ENCODE measurements around the gene SPRTN. TPM values are rescaled to one million over a fixed set of nuclear protein-coding genes. Genes with fewer than 3 reads are reported as not detected.

SPRTN gene
- total RNA-seq, 1 experiment from 2014 or later: 30.4 TPM

- intact Hi-C loops (cut with micrococcal nuclease): loop anchor here (1.0 kb wide), 4 partner anchors 192 to 246 kb away; no protein-coding TSS in a partner anchor
- Mint-ChIP-seq H3K4me1 (ENCODE audit: insufficient read depth, unreplicated experiment) (peaks cover 17% of the 10 kb centered on the region), H3K27me3 (ENCODE audit: insufficient read depth, unreplicated experiment) (no peaks in the 10 kb centered on the region), H3K27ac (ENCODE audit: low read depth, unreplicated experiment) (no peak overlapping the region), H3K9me3 (ENCODE audit: unreplicated experiment) (no peaks in the 10 kb centered on the region), H3K4me3 (ENCODE audit: unreplicated experiment) (no peak overlapping the region), H3K36me3 (ENCODE audit: insufficient read depth, unreplicated experiment) (peaks cover 56% of the 10 kb centered on the region)
- CTCF ChIA-PET: interaction anchor here (0.6 to 4.3 kb wide), 63 partner anchors 8 to 1245 kb away, joined by 3 to 46 read pairs (median 4); partner anchors contain the start of genes EXOC8 and SPRTN
- TF ChIP-seq CTCF (IDR thresholded peaks at IDR 0.05; ENCODE audit: unreplicated experiment): peak; percentile 96
- POLR2A ChIA-PET: interaction anchor here (0.6 to 7.5 kb wide), 20 partner anchors 9 to 252 kb away, joined by 3 to 169 read pairs (median 6); partner anchors contain the start of genes EGLN1, EXOC8, SPRTN and TSNAX
- DNase-seq (ENCODE audit: unreplicated experiment): peak; percentile 88
- BruUV-seq (replicated peaks): no TSS peak
Measured at GRCh38 chr1:231357831-231358354, 19.8 kb downstream of the SPRTN start.

GRCh38 chr1:231359113-231359512, 21.0 kb downstream of the SPRTN start:
- H3K36me3 Mint-ChIP-seq (ENCODE audit: insufficient read depth, unreplicated experiment): peaks cover 62% of the 10 kb centered on the region
- intact Hi-C loops (cut with micrococcal nuclease): loop anchor here (1.0 kb wide), 2 partner anchors 63 to 169 kb away; partner anchors contain the start of genes EGLN1 and TSNAX
- no peaks in the 10 kb centered on the region for H3K27me3 Mint-ChIP-seq (ENCODE audit: insufficient read depth, unreplicated experiment)
- no peaks in the 10 kb centered on the region for H3K9me3 Mint-ChIP-seq (ENCODE audit: unreplicated experiment)
- H3K4me3 Mint-ChIP-seq (ENCODE audit: unreplicated experiment): no peak overlapping the region
- ChIA-PET POLR2A (interaction anchor here (0.6 to 7.5 kb wide), 33 partner anchors 9 to 243 kb away, joined by 3 to 169 read pairs (median 5); partner anchors contain the start of genes EGLN1, EXOC8 and SPRTN), CTCF (interaction anchor here (0.6 to 3.1 kb wide), 20 partner anchors 10 to 552 kb away, joined by 3 to 27 read pairs (median 5); partner anchors contain the start of genes EXOC8 and SPRTN)
- peak overlapping the region; percentile 50 for H3K27ac Mint-ChIP-seq (ENCODE audit: low read depth, unreplicated experiment)
- no peak for TF ChIP-seq CTCF (IDR thresholded peaks at IDR 0.05; ENCODE audit: unreplicated experiment)
- no TSS peak for BruUV-seq (replicated peaks)
- DNase-seq (ENCODE audit: unreplicated experiment): peak; percentile 99
- peaks cover 17% of the 10 kb centered on the region for H3K4me1 Mint-ChIP-seq (ENCODE audit: insufficient read depth, unreplicated experiment)

GRCh38 chr1:231362325-231362724, 24.2 kb downstream of the SPRTN start:
- no peak for DNase-seq (ENCODE audit: unreplicated experiment)
- Mint-ChIP-seq H3K27ac (ENCODE audit: low read depth, unreplicated experiment) (no peak overlapping the region), H3K9me3 (ENCODE audit: unreplicated experiment) (no peaks in the 10 kb centered on the region), H3K36me3 (ENCODE audit: insufficient read depth, unreplicated experiment) (peaks cover 77% of the 10 kb centered on the region), H3K27me3 (ENCODE audit: insufficient read depth, unreplicated experiment) (no peaks in the 10 kb centered on the region), H3K4me1 (ENCODE audit: insufficient read depth, unreplicated experiment) (peaks cover 17% of the 10 kb centered on the region), H3K4me3 (ENCODE audit: unreplicated experiment) (no peak overlapping the region)
- BruUV-seq (replicated peaks): no TSS peak
- TF ChIP-seq CTCF (IDR thresholded peaks at IDR 0.05; ENCODE audit: unreplicated experiment): no peak
- ChIA-PET POLR2A (interaction anchor here (0.8 to 7.5 kb wide), 17 partner anchors 9 to 189 kb away, joined by 3 to 169 read pairs (median 4); partner anchors contain the start of genes EGLN1, EXOC8, SPRTN and TSNAX), CTCF (interaction anchor here (0.6 to 5.1 kb wide), 9 partner anchors 10 to 228 kb away, joined by 3 to 51 read pairs (median 4); no protein-coding TSS in a partner anchor)
- intact Hi-C loops (cut with micrococcal nuclease): no loop called here

- Mint-ChIP-seq H3K9me3 (ENCODE audit: unreplicated experiment) (no peaks in the 10 kb centered on the region), H3K27ac (ENCODE audit: low read depth, unreplicated experiment) (no peak overlapping the region), H3K27me3 (ENCODE audit: insufficient read depth, unreplicated experiment) (no peaks in the 10 kb centered on the region), H3K4me1 (ENCODE audit: insufficient read depth, unreplicated experiment) (peaks cover 9% of the 10 kb centered on the region), H3K36me3 (ENCODE audit: insufficient read depth, unreplicated experiment) (peaks cover 81% of the 10 kb centered on the region), H3K4me3 (ENCODE audit: unreplicated experiment) (no peak overlapping the region)
- no peak for TF ChIP-seq CTCF (IDR thresholded peaks at IDR 0.05; ENCODE audit: unreplicated experiment)
- POLR2A ChIA-PET: interaction anchor here (0.6 to 7.5 kb wide), 12 partner anchors 8 to 786 kb away, joined by 3 to 169 read pairs (median 6); partner anchors contain the start of genes EGLN1, EXOC8, SPRTN and TSNAX
- CTCF ChIA-PET: interaction anchor here (0.7 to 5.1 kb wide), 6 partner anchors 8 to 226 kb away, joined by 3 to 51 read pairs (median 4); no protein-coding TSS in a partner anchor
- intact Hi-C loops (cut with micrococcal nuclease): no loop called here
- BruUV-seq (replicated peaks): no TSS peak
- no peak for DNase-seq (ENCODE audit: unreplicated experiment)
Measured at GRCh38 chr1:231363624-231364023, 25.5 kb downstream of the SPRTN start.
